Right lobe of liver (tissue), 4 donors: ENCODE data around the gene GNB1L.

Source experiments
- POLR2A ChIP-seq: fragments of 450-650 bp; IDR thresholded peaks from one replicate; pipeline ENCODE4 v1.6.1; 2017; ENCODE audit warnings: antibody characterized with exemption, mild to moderate bottlenecking
- TF ChIP-seq, protein P1 (sequence below), 4 donors: fragments of 200-600 bp in 3 of 4; fragments of 450-650 bp in 1 of 4; IDR thresholded peaks; one replicate each; pipeline versions ENCODE4 v1.5.1 to v1.8.0; 2016 to 2022; ENCODE audit warnings: antibody characterized with exemption in 4 of 4, mild to moderate bottlenecking in 2 of 4
- donor health status: DM: no; HTN: no; CAD: no.
- donor health status: DM: no; HTN: no; CAD: no.
- donor health status: DM: no; HTN: yes; CAD: no.

DNA sequence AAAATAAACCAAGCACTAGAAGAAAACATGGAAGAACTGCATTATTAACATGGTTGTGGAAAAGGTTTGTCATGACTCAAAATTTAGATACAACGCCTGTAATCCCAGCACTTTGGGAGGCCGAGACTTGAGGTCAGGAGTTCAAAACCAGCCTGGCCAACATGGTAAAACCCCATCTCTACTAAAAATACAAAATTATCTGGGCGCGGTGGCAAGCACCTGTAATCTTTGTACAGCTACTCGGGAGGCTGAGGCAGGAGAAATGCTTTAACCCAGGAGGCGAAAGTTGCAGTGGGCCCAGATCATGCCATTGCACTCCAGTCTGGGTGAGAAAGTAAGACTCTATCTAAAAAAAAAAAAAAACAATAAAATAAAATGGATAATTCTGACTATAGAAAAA, 23.7 kb downstream of the GNB1L start:
- TF ChIP-seq POLR2A = no peak
- TF ChIP-seq, protein P1, sequence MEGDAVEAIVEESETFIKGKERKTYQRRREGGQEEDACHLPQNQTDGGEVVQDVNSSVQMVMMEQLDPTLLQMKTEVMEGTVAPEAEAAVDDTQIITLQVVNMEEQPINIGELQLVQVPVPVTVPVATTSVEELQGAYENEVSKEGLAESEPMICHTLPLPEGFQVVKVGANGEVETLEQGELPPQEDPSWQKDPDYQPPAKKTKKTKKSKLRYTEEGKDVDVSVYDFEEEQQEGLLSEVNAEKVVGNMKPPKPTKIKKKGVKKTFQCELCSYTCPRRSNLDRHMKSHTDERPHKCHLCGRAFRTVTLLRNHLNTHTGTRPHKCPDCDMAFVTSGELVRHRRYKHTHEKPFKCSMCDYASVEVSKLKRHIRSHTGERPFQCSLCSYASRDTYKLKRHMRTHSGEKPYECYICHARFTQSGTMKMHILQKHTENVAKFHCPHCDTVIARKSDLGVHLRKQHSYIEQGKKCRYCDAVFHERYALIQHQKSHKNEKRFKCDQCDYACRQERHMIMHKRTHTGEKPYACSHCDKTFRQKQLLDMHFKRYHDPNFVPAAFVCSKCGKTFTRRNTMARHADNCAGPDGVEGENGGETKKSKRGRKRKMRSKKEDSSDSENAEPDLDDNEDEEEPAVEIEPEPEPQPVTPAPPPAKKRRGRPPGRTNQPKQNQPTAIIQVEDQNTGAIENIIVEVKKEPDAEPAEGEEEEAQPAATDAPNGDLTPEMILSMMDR (IDR thresholded peaks at IDR 0.05) = no peak
